PC-3 (cell line): ENCODE results near the gene ANAPC7. TPM values are rescaled to one million over a fixed set of nuclear protein-coding genes. Genes with fewer than 3 reads are reported as not detected.

Source experiments
- ATAC-seq: fragments of 200-7000 bp; cut with Tn5 transposase; 2 replicates; pipeline ENCODE4 v1.9.1; 2020; ENCODE audit warnings: mild to moderate bottlenecking, moderate library complexity
- BruUV-seq: library from RNA; stranded (reverse); fragments of 400-500 nt; replicated peaks from 2 replicates; lab custom pipeline; 2021; lab: Mats Ljungman, UMichigan
- CTCF ChIA-PET: fragments of 300-600 bp; sonication (Branson Sonifier 250); formaldehyde crosslinking; loops from one replicate; lab custom pipeline; 2022; ENCODE audit warnings: antibody characterized with exemption; lab: Charles Lee
- POLR2A ChIA-PET: fragments of 300-600 bp; sonication (Branson Sonifier 250); formaldehyde crosslinking; loops from one replicate; lab custom pipeline; 2022; ENCODE audit warnings: antibody characterized with exemption; ENCODE audit not compliant: unreplicated experiment; lab: Charles Lee
- DNase-seq: peaks from one replicate; pipeline ENCODE4 v3.0.0-alpha.2; 2015
- H2AFZ ChIP-seq: fragments of 300-600 bp; sonication (generic); 2 replicates; pipeline ENCODE4 v1.6.0; 2016; ENCODE audit warnings: antibody characterized with exemption, low read length
- H3F3A ChIP-seq: fragments of 300-600 bp; sonication (generic); one replicate; pipeline ENCODE4 v1.6.0; 2017; ENCODE audit warnings: antibody characterized with exemption, low read length, control low read depth, mild to moderate bottlenecking; ENCODE audit not compliant: unreplicated experiment
- H3K27ac ChIP-seq: fragments of 300-600 bp; sonication (generic); 2 replicates; pipeline ENCODE4 v1.5.1; 2016; ENCODE audit warnings: mild to moderate bottlenecking, low read length
- H3K27me3 ChIP-seq: fragments of 300-600 bp; sonication (generic); 2 replicates; pipeline ENCODE4 v1.6.1; 2016; ENCODE audit warnings: low read length, mixed read lengths
- H3K36me3 ChIP-seq: fragments of 300-600 bp; sonication (generic); 2 replicates; pipeline ENCODE4 v1.6.1; 2016; ENCODE audit warnings: low read depth, mixed run types, low read length, mixed read lengths
- H3K4me1 ChIP-seq: fragments of 300-600 bp; sonication (generic); 2 replicates; pipeline ENCODE4 v1.5.1; 2016; ENCODE audit warnings: low read length; ENCODE audit not compliant: insufficient read depth
- H3K4me2 ChIP-seq: fragments of 300-600 bp; sonication (generic); 2 replicates; pipeline ENCODE4 v1.6.0; 2016; ENCODE audit warnings: low read length
- H3K4me3 ChIP-seq: fragments of 300-600 bp; sonication (generic); 2 replicates; pipeline ENCODE4 v1.5.1; 2016; ENCODE audit warnings: mild to moderate bottlenecking, low read length, mixed read lengths
- H3K79me2 ChIP-seq: fragments of 300-600 bp; sonication (generic); 2 replicates; pipeline ENCODE4 v1.6.1; 2017; ENCODE audit warnings: low read length, mixed read lengths
- H3K9ac ChIP-seq: fragments of 300-600 bp; sonication (generic); 2 replicates; pipeline ENCODE4 v1.6.0; 2016; ENCODE audit warnings: mild to moderate bottlenecking, low read length
- H3K9me2 ChIP-seq: fragments of 300-600 bp; sonication (generic); replicated peaks from 2 replicates; pipeline ENCODE4 v1.6.1; 2016; ENCODE audit warnings: mixed run types, low read length, mixed read lengths
- H3K9me3 ChIP-seq: fragments of 300-600 bp; sonication (generic); 2 replicates; pipeline ENCODE4 v1.6.1; 2016; ENCODE audit warnings: low read length, mixed read lengths
- H4K20me1 ChIP-seq: fragments of 300-600 bp; sonication (generic); 2 replicates; pipeline ENCODE4 v1.6.1; 2016; ENCODE audit warnings: low read length, mixed read lengths
- EZH2 ChIP-seq: fragments of 300-600 bp; sonication (generic); IDR thresholded peaks from one replicate; pipeline ENCODE4 v1.6.1; 2017; ENCODE audit warnings: antibody characterized with exemption, mild to moderate bottlenecking, low read length; ENCODE audit not compliant: unreplicated experiment
- EZH2phosphoT487 ChIP-seq: fragments of 300-600 bp; sonication (generic); IDR thresholded peaks from 2 replicates; pipeline ENCODE4 v1.6.1; 2018; ENCODE audit warnings: mild to moderate bottlenecking, antibody characterized with exemption, low read length, borderline replicate concordance
- intact Hi-C: fragments of 100-400 bp; cut with micrococcal nuclease; formaldehyde crosslinking; loops from 2 replicates; pipeline ENCODE4 v1.9.0; 2023
- total RNA-seq: library from RNA; depleted of rRNA; stranded (reverse); fragments of >200 nt; gene quantifications from 2 replicates; pipeline ENCODE4 v1.2.3, GENCODE V29; 2014
- TF ChIP-seq, protein P1 (sequence below): fragments of 300-600 bp; sonication (generic); conservative IDR thresholded peaks from 2 replicates; pipeline ENCODE4 v1.5.1; 2017; ENCODE audit warnings: antibody characterized with exemption, low read depth, mild to moderate bottlenecking, low read length

ANAPC7 gene
- total RNA-seq, 1 experiment from 2014 or later, result 80.5 TPM

DNA sequence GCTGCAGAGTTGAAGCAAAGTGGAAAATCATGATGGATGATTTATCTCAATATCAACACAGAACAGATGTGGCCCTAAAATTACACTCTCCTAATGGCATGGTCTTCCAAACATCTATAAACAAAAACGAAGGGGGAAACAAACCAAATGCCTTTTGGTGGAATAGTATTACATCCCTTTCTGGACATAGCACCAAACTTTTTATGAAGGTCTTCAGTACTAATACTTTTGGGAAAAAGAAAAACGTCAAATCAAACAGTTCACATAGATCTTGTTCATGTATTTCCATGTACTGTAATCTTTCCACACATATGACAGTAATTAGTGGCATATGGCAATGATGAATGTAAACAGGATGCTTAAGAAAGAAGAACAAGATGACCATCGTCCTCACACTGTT, 22.9 kb upstream of the ANAPC7 start:
- POLR2A ChIA-PET, result no interaction called here
- Histone ChIP-seq H3K4me1 (no peaks in the 10 kb centered on the region), H3K9me3 (no peaks in the 10 kb centered on the region), H3F3A (no peaks in the 10 kb centered on the region), H3K4me3 (no peak overlapping the region), H4K20me1 (no peaks in the 10 kb centered on the region), H3K27ac (no peak overlapping the region), H3K9me2 (no peaks in the 10 kb centered on the region), H3K9ac (no peak overlapping the region), H3K79me2 (no peaks in the 10 kb centered on the region), H3K4me2 (no peak overlapping the region), H3K27me3 (no peaks in the 10 kb centered on the region), H2AFZ (no peak overlapping the region), H3K36me3 (no peaks in the 10 kb centered on the region)
- CTCF ChIA-PET, result no interaction called here
- DNase-seq, result no peak
- ATAC-seq, result no peak
- intact Hi-C loops, result no loop called here
- TF ChIP-seq, protein P1, sequence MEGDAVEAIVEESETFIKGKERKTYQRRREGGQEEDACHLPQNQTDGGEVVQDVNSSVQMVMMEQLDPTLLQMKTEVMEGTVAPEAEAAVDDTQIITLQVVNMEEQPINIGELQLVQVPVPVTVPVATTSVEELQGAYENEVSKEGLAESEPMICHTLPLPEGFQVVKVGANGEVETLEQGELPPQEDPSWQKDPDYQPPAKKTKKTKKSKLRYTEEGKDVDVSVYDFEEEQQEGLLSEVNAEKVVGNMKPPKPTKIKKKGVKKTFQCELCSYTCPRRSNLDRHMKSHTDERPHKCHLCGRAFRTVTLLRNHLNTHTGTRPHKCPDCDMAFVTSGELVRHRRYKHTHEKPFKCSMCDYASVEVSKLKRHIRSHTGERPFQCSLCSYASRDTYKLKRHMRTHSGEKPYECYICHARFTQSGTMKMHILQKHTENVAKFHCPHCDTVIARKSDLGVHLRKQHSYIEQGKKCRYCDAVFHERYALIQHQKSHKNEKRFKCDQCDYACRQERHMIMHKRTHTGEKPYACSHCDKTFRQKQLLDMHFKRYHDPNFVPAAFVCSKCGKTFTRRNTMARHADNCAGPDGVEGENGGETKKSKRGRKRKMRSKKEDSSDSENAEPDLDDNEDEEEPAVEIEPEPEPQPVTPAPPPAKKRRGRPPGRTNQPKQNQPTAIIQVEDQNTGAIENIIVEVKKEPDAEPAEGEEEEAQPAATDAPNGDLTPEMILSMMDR, result no peak
- TF ChIP-seq EZH2 (no peak), EZH2phosphoT487 (no peak)
- BruUV-seq, result no TSS peak

DNA sequence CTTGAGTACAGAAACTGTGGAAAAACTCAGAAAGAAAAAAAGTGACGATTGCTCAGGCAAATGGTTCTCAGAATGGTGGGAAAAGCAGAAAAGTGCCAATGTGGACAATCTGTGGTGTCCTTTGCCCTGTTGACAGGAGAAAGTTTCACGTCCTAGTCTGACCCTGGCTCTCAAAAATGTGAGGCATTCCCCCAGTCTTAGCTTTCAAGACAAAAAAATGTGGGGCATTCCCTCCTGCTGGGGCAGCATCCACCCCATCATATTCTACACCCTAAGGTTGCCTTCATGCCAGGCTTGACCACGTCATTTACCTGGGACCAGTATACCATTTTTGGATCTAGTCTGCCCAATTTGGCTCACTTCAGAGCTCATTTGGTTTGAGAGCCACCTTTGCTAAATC, 20.7 kb upstream of the ANAPC7 start:
- H4K20me1 ChIP-seq, result no peaks in the 10 kb centered on the region
- no peaks in the 10 kb centered on the region for H3K4me1 ChIP-seq
- H3K4me3 ChIP-seq, result no peak overlapping the region
- intact Hi-C loops, result no loop called here
- no peak for ATAC-seq
- ChIA-PET POLR2A (interaction anchor here (0.7 kb wide), 1 partner anchor 620 kb away, joined by 3 read pairs; no protein-coding TSS in a partner anchor), CTCF (no interaction called here)
- no peaks in the 10 kb centered on the region for H3K27me3 ChIP-seq
- no peaks in the 10 kb centered on the region for H3K9me3 ChIP-seq
- DNase-seq, result no peak
- H3K79me2 ChIP-seq, result no peaks in the 10 kb centered on the region
- no peaks in the 10 kb centered on the region for H3K9me2 ChIP-seq
- no peaks in the 10 kb centered on the region for H3F3A ChIP-seq
- BruUV-seq, result no TSS peak
- TF ChIP-seq, protein P1, result no peak
- TF ChIP-seq EZH2, result no peak
- no peak overlapping the region for H3K9ac ChIP-seq
- no peak overlapping the region for H3K4me2 ChIP-seq
- no peak overlapping the region for H2AFZ ChIP-seq
- H3K27ac ChIP-seq, result no peak overlapping the region
- H3K36me3 ChIP-seq, result no peaks in the 10 kb centered on the region

DNA sequence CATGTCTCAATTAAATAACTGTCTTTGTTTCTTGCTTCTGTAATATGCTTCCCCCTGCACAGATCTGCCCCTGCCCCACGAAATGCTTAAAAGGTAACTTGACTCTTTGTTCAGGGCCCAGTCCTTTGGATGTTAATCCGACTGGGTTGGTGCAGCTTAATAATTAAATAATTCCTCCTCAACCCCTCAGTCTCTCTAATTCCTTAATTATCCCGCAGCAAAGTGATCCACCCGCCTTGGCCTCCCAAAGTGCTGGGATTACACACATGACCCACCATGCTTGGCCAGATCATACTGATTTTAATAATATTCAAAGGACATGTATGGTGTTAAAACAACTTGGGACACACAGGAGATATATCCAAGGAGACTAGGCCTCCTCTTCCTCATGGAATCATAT, 18.2 kb upstream of the ANAPC7 start:
- ChIA-PET CTCF (no interaction called here), POLR2A (interaction anchor here (0.6 kb wide), 1 partner anchor 156 kb away, joined by 3 read pairs; no protein-coding TSS in a partner anchor)
- H3K27me3 ChIP-seq, result no peaks in the 10 kb centered on the region
- DNase-seq (no peak), ATAC-seq (no peak)
- no peak overlapping the region for H3K4me3 ChIP-seq
- no peak overlapping the region for H3K9ac ChIP-seq
- no peaks in the 10 kb centered on the region for H4K20me1 ChIP-seq
- no peaks in the 10 kb centered on the region for H3F3A ChIP-seq
- no peaks in the 10 kb centered on the region for H3K9me2 ChIP-seq
- TF ChIP-seq, protein P1, result no peak
- TF ChIP-seq EZH2, result no peak
- H3K27ac ChIP-seq, result no peak overlapping the region
- no peaks in the 10 kb centered on the region for H3K36me3 ChIP-seq
- H3K4me2 ChIP-seq, result no peak overlapping the region
- BruUV-seq, result no TSS peak
- no peaks in the 10 kb centered on the region for H3K9me3 ChIP-seq
- no peaks in the 10 kb centered on the region for H3K79me2 ChIP-seq
- intact Hi-C loops, result no loop called here
- no peak overlapping the region for H2AFZ ChIP-seq
- H3K4me1 ChIP-seq, result no peaks in the 10 kb centered on the region
